NCI-H2107 treated with DMSO at 0.1 percent for 48 hours (cell line): ENCODE measurements around the gene UST.
"Not testable (repeated sequence)": the region's sequence is repeated elsewhere in the genome, so short reads cannot be mapped to it uniquely, and the experiment has no call there.

ENCODE experiments used
- DNase-seq: peaks from one replicate; lab custom pipeline; 2025; ENCODE audit not compliant: unreplicated experiment; lab: John Stamatoyannopoulos, UW

Gene UST

DNA sequence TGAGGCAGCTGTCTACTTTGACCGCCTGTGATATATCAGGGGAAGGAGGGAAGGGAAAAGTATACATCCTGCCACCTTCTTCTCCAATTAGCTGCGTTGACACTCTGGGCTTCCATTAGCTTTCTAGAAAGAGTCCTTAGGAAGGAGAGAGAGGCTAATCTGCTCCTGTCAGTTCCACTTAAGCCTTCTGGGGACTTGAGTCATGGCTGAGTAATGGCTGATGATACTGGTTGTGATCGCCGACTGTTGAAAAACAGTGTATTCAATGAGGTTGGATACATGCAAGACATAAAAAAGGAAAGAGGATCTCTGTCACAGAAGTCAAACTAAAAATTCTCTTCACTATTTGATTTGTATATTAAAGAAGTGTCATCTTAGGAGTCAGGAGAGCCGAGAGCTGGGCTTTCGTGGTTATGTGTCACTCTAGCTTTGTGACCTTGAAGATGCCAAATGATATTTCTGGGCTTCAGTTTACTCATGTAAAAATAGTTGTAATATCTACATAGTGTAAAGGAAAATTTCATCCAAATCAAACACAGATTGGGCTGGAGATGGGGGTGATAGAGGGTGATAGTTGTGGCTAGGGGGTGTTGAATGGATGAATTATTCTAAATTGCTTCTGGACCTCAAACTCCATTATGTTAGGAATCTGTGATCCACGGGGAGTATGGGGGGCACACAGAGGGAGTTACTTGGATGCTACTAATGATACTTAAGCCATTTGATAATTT is 189.0 kb downstream of the UST start:
- DNase-seq = no peak

DNA sequence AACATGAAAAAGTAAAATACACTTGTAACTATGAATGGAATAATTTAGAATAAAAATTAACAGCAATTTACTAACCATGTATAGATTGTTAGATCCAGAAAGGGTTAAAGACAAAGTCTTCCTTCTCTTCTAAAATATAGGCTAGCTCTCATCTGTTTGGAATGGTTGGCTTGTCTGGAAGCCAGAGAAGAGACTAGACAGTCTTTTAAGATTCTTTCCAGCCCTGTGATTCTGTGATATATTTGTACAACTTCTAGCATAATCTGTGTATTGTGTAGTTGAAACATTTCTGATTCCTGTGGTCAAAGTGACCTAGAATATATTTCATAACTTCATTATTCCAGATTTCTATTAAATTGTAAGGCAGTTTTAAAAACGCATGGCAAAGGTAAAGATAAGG is 196.6 kb downstream of the UST start:
- no peak for DNase-seq

DNA sequence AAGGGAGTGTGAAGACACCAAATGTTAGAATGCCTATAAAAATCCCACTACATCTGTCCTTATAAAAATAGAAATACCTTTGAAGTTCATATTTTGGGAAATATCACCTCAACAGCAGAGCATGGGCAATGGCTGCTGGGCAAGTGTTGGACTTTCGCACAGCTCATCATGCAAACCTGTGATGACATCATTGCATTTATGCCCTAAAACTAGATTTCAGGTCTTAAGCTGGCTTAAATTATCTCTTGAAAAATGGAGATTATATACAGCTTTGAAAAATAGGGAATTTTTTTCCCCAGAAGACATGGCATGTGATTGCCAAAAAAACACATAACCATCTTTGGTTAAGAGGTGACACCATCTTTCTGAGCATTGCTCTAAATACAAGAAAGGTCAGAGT is 197.8 kb downstream of the UST start:
- no peak for DNase-seq

DNA sequence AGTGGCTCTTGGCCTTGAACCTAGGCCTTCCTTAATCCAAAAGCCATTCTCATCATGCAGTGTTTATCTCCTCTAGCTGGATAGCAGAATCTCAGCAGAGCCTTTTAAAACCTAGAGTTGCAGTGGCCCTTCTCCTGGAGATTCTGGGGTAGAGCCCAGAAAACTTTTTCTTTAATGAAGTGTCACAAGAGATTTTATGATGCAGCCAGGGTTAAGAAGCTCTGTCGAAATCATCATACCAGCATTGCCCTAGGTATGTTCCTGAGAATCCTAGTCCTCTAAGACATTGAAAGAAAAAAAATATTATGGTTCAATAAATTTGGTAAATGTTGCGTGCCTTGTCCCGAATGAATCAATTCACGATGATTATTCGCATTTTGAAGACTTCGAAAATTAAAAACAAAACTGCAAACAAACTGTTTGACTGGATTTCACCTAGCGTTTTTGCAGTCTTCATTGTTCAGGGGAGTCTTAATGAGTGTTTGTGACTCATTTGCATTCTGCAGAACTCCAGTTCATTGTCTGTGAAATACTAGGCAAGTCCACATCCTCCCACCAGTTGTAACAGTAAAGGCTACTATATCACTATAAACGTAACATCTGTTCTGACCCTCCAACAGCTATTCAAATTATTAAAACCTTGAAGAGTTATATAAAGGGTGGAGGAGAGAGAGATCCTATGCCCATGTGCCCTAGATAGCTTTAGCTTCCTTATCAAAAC is 198.6 kb downstream of the UST start:
- no peak for DNase-seq

DNA sequence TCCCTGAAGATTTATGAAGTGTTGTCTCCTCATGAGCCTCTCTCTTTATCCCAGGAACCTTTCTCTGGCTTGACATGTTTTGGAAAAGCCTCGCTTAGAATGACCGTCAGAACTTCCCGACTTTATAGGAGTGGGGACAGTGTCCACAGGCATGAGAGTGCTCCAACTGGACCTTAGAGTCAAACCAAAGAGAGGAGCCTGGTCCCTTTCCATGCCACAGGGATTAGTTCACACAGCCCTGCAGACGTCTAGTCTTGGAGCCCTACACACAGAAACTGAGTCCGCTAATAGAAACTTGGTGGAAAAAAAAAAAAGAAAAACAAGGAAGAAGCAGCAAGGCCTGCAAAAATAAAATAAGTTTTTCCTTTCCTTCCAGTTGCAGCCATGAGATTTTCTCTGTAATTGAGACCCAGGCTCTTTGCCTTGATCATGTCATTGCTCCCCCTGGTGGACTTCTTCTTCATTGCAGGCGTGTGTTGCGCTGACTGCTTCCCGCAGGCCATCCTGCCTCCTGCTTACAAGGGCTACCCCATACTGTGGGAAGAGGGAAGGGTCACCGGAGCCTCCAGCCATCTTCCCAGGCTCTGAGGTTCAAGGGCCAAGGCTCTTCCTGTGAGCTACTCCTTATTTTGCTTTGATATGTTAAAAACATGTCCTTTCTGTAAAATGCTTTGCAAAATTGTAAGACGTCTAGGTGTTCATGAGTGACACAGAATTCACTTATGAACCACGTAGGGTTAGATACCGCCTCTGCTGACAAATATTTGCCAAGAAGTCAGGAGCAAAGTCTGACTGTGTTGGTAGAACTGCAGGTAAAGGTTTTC is 201.0 kb downstream of the UST start:
- peak; percentile 75 for DNase-seq

DNA sequence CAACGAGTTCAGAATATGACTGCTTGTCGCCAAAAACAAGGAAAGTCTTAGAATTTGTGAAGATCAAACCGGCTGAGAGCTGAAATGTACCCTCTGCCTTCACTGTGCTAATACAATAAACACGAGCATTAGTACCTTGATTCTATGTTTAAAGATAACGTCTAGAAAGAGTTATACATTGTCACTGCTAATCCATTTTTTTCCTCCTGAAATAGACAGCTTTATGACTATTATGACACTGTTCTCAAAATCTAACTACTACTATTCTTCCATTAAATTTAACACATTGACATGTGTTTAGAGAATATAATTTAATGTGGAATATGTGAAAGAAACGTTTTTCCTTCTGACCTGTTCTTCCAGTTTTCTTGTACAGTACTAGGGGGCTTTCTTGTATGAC is 204.8 kb downstream of the UST start:
- no peak for DNase-seq

DNA sequence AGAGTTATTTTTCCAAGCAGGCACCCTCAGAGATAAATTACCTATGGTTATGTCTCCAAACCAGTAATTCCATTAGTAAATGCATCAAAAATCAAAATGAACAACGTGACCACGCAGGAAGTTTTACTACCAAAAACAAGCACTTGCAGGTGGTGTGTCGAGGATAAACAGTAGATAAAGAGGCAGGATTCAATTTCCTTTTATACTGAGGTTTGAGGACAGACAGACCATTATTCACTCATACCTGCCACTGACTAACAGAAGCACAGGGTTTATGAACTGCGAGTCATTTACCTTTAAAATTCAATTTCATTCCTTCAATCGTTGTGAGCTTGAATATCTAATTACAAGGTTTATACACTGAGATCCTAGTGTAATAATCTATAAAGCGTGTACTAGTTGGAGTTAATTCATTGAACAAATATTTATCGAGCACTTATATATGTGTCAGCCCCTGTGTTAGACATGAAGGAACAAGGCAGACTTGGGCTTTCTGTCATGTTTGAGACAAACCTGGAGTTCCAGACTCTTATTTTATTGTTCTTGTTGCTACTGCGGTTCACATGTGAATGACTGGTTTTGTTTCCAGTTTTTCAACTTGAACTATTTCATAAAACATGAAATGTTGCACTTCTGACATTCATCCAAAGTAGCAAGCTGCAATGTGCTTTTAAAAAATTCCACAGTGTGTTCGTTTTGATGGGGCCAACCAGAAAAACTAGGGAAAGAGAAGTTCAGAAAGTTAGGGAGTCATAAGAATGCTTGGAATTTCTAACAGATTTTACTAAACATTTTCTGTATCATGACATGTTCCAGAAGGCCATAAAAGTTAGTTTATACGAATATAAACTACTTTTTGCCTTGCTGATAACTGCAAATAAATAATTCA is 205.6 kb downstream of the UST start:
- DNase-seq = peak; percentile 34

DNA sequence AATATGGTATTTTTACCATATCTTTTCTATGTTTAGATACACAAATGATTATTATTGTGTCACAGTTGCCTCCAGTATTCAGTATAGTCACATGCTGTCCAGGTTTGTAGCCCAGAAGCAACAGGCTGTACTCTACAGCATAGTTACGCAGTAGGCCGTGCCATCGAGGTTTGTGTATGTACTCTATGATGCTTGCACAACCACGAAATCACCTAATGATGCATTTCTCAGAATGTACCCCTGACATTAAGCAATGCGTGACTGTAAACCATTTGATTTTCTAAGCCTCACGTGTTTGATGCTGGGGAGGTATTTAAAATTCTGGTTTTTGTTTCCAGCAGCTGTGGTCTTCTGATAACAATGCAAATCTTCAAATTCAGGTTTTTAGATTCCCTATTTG is 207.6 kb downstream of the UST start:
- DNase-seq = no peak

DNA sequence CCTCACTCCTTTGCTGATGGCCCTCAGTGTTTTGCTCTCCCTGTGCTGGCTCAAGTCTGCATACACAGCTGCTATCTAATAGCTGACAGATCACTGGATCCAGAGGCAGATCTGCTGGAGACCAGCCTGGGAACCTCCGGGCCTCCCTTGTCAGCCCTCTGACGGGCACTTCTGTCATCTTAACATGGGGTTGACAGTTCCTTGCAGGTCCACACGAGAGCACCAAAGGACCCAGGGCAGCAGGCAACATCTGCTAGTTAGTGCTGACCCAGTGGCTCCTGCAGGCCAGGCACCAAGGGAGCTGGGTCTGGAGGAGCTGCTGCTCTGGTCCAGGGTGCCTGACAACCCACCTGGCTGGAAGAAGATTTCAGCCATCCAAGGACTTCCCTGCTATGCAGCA is 208.1 kb downstream of the UST start:
- no peak for DNase-seq

DNA sequence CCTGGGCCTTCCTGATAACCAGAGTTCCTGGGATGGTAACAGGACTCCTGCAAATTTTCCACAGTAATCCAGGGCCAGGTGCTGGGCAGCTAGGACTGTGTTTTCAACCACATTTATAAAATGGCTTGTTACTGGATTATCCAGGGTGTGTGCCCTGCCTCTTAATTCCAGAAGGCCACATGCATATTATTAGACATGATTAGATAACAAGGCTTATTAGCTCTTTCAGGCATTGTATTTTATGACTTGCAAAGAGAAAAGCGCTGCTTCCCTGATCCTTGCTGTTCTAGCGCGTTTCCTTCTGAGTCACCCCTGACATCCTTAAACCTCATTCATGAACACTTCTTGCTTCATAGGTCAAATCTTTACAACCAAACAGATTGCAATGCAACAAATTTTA is 208.6 kb downstream of the UST start:
- DNase-seq = no peak

DNA sequence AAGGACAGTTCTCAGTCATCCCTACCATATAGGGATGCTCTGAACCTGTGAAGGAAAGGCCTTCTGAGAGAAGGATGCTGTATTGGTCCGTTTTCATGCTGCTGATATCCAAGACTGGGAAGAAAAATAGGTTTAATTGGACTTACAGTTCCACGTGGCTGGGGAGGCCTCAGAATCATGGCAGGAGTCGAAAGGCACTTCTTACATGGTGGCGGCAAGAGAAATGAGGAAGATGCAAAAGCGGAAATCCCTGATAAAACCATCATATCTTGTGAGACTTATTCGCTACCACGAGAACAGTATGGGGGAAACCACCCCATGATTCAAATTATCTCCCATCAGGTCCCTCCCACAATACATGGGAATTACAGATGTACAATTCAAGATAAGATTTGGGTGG is 209.3 kb downstream of the UST start:
- DNase-seq = not testable (repeated sequence)

DNA sequence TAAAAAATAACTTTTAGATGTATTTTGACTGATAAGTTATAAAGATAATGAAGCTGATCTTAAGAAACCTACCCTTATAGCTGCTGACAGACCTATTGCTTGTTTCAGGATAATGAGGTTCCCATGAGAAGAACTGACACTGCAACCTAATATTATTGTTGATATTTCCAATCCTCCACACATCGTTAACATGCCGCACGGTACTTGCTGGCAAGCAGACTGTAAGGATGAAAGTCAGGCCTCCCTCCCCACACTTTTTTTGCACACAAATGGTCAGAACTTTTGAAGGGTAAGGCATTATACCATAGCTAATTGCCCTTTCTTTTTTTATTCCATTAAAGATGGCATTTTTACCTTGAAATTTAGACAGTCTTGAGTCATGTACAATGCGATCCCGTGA is 210.9 kb downstream of the UST start:
- no peak for DNase-seq

DNA sequence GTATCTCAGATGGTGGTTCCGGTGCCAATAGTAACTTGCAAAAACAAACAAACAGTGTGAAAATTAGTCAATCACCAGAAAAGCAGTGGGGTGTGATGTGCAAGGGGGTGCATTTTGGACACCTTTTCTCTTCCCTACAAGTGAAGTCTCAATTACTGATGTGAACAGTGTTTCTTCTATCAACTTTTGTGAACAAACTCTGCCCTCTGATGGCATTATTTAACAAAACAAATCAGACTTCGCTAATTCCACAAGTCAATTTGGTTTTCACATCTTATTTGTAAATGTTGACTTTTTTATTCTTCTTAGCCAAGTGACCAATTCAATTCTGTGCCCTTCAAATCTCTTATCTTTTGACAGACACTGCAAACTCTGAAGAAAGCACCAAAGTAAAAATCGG is 212.2 kb downstream of the UST start:
- DNase-seq = no peak

DNA sequence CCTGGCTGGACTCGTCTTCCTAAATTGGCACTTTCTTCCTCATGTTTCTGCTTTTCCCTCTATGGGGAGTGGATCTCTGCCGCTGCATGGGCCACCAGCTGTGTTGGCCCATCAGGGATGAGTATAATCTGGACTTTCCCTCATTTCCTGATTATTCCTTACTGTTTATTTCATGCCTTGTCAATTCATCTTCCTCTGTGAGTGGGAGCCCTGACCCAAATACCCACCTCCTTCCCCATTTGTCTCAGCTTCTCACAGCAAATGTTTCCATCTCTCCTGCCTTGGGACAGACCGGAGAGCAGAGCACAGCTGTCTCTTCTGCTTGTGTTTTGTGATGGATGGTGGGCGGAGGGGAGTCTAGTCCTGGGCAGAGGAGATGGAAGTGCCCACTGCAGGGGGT is 212.7 kb downstream of the UST start:
- DNase-seq = no peak

DNA sequence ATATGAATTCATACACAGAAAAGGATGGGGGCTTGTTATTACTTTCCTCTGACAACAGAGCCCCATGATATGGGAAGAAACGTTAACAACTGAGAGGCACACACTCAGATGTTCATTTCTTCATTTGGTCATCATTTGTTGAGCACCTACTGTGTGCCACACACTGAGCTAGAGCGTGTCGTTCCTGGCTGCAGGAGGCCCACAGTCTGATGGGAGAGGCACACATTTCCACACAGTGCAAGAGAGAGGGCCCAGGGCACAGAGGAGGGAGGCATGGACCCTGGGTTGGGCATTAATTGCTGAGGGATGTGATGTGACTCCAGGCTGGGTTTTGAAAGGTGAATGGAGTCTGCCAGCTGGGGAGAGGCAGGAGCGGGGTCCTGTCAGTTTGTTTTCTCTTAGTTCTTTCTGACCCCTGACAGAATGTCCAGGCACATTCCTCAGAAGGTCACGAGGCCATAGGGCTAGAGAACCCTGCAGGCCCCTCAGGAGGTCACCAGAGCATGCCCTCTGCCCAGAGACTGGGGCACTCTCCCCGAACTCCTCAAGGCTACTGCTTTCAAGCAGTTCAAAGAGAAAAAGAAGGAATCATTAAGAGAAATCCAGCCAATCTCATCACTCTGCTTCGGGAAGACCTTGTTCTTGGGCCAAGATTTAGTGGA is 216.2 kb downstream of the UST start:
- DNase-seq = no peak

DNA sequence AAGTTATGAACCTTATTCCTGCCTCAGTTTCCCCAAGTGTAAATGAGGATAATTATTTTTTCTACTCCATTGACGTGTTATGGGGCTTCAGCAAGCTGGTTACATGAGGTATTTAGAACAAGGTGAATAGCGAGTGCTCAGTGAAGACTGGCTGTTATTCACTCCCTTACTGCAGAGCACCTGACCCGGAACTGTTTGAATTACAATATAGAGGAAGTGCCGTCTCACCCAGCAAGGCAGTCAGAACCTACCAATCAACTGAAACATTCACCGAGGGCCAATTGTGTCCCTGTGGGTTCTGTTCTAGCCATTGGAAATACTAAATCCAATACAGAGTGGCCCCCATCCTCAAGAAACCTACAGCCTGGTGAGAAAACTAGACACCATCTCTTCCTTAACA is 216.9 kb downstream of the UST start:
- no peak for DNase-seq

DNA sequence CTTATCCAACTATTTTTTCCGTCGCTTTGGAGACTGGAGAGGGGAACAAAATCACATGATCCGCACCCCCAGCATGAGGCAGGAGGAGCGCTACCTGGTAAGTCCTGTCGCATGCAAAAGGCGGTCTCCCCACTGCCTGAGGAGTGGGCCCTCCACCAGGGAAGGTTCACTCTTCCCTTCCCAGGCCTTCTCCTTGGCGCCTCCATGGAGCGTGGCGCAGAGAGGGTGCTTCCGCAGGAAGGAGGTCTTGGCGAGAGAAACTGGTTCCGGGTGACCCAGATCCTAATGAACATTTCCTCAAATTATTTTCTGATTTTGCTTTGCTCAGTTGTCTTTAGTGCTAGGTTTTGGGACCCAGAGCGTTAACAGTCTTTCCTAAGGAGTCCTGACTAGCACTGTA is 217.6 kb downstream of the UST start:
- no peak for DNase-seq

DNA sequence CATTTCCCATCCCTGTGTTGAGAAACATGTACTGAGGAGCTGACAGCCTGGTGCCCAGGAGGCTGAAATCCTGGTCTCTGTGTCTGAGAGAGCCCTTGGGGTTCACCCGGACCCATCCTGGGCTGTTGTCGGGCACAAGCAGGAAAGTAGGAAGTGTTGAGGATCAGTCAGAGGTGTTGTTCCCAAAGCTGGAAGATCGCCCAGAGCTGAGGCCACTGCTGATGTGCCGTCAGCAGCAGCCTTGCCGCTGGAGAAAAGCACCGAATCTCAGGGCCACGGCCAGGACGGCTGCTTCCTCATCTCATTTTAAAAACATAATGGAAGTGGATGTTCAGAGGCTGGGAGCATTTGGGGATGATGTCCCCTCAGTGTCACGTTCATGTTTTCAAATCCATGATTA is 218.5 kb downstream of the UST start:
- no peak for DNase-seq

DNA sequence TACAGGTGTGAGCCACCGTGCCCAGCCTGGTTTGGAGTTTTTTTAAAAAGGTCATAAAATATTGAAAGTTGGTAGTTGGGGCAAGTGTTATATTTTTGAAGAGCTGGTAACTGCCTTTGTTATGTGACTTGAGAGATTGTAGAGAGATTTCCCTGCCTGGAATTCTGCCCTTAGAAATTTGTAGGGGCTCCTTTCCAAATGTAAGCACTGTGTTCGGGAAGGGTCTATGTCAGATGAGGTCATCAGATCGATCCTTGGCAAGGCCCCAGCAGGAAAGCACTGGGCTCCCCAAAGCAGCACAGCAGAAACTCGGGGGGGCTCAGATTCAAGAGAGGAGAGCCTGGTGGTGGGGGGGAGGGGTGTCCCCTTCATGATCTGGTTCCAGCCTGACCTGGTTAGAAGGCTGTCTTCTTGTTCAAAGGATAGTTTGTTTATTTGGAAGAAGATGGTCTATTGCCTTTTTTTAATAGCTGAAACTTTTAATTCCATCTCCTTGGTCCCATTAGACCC is 220.2 kb downstream of the UST start:
- DNase-seq = no peak

DNA sequence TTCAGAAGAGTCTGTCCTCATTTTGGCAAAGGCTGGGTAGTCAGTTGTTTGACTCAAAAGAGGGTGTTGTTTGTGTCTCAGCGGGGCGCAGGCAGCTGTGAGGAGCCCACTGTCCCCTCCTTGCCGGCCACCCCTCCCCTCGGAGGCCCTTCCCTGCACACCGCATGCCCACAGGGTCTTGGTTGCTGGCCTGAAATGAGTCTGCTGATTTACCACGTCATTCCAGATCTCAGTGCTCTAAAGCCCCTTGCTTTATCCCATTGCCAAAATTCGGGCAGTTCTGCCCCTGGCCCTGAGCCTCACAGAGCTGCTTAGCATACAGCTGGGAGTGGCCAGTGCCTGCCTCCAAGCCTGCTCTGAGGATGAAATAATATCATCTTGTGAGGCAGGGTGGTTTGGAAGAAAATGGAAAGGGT is 220.7 kb downstream of the UST start:
- peak; percentile 32 for DNase-seq
